KMS-11 (cell line): ENCODE measurements around the gene ITIH1.

ENCODE experiments used
- H2AFZ ChIP-seq: fragments of 200-600 bp; sonication (generic); 2 replicates; pipeline ENCODE4 v1.6.1; 2016; ENCODE audit warnings: antibody characterized with exemption, mixed run types, low read depth
- H3K27ac ChIP-seq: fragments of 200-600 bp; sonication (generic); 2 replicates; pipeline ENCODE4 v1.6.1; 2016; ENCODE audit warnings: mild to moderate bottlenecking, mixed run types
- H3K27me3 ChIP-seq: fragments of 200-600 bp; sonication (generic); 2 replicates; pipeline ENCODE4 v1.6.1; 2017; ENCODE audit warnings: mild to moderate bottlenecking, low read depth, mixed run types, moderate library complexity; ENCODE audit not compliant: insufficient read depth
- H3K36me3 ChIP-seq: fragments of 200-600 bp; sonication (generic); 2 replicates; pipeline ENCODE4 v1.6.1; 2017; ENCODE audit warnings: mild to moderate bottlenecking, mixed run types; ENCODE audit not compliant: insufficient read depth
- H3K4me1 ChIP-seq: fragments of 200-600 bp; sonication (generic); 2 replicates; pipeline ENCODE4 v1.6.1; 2016; ENCODE audit warnings: mild to moderate bottlenecking, low read depth, mixed run types; ENCODE audit not compliant: poor library complexity, severe bottlenecking
- H3K4me2 ChIP-seq: fragments of 200-600 bp; sonication (generic); 2 replicates; pipeline ENCODE4 v1.7.0; 2016; ENCODE audit warnings: mild to moderate bottlenecking, mixed run types
- H3K4me3 ChIP-seq: fragments of 200-600 bp; sonication (generic); IDR thresholded peaks from 2 replicates; pipeline ENCODE4 v1.6.1; 2017; ENCODE audit warnings: low read depth, low read length, mixed read lengths; ENCODE audit not compliant: insufficient read depth
- H3K79me2 ChIP-seq: fragments of 200-600 bp; sonication (generic); 2 replicates; pipeline ENCODE4 v1.6.1; 2016; ENCODE audit warnings: low read depth, mixed run types; ENCODE audit not compliant: insufficient read depth
- H3K9ac ChIP-seq: fragments of 200-600 bp; sonication (generic); 2 replicates; pipeline ENCODE4 v1.6.1; 2016; ENCODE audit warnings: mild to moderate bottlenecking, mixed run types
- H4K20me1 ChIP-seq: fragments of 200-600 bp; sonication (generic); 2 replicates; pipeline ENCODE4 v1.6.1; 2016; ENCODE audit warnings: mild to moderate bottlenecking, mixed run types; ENCODE audit not compliant: insufficient read depth
- TF ChIP-seq, protein P1 (sequence below): fragments of 200-600 bp; sonication (generic); conservative IDR thresholded peaks from 2 replicates; pipeline ENCODE4 v1.6.1; 2017; ENCODE audit warnings: low read depth, mild to moderate bottlenecking, antibody characterized with exemption, low read length, moderate library complexity, mixed read lengths

The ITIH1 gene

DNA sequence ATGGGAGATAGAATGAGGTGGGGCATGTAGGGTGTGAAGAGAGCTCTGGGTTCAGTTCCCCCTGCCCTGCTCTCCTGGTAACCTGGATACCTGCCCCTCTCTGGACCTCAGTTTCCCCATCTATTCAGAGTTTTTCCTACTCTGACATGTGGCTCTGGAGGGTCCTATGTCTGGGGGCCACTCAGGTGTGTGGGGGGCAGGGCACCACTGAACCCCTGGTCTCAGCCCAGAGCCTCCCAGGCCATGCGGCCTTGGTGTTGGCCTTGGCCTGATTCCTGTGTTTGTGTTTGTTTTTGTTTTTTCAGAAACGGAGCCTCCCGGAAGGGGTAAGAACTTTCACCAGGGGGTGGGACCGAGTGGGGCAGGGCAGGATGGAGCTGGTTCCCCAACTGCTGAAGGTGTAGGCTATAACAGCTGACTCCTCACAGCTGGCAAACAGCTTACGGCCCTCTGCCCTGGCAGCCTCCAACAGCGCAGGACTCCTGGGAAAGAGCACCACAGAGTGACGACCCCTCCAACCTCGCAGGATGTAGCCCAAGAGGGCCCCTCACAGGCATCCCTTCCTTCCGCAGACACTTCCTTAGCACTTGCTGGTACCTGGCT is 18.0 kb downstream of the ITIH1 start:
- H3K4me3 ChIP-seq: no peak overlapping the region
- H3K4me2 ChIP-seq: no peak overlapping the region
- H2AFZ ChIP-seq: no peak overlapping the region
- no peaks in the 10 kb centered on the region for H3K27me3 ChIP-seq
- no peak overlapping the region for H3K27ac ChIP-seq
- no peaks in the 10 kb centered on the region for H4K20me1 ChIP-seq
- no peaks in the 10 kb centered on the region for H3K79me2 ChIP-seq
- no peaks in the 10 kb centered on the region for H3K4me1 ChIP-seq
- TF ChIP-seq, protein P1, sequence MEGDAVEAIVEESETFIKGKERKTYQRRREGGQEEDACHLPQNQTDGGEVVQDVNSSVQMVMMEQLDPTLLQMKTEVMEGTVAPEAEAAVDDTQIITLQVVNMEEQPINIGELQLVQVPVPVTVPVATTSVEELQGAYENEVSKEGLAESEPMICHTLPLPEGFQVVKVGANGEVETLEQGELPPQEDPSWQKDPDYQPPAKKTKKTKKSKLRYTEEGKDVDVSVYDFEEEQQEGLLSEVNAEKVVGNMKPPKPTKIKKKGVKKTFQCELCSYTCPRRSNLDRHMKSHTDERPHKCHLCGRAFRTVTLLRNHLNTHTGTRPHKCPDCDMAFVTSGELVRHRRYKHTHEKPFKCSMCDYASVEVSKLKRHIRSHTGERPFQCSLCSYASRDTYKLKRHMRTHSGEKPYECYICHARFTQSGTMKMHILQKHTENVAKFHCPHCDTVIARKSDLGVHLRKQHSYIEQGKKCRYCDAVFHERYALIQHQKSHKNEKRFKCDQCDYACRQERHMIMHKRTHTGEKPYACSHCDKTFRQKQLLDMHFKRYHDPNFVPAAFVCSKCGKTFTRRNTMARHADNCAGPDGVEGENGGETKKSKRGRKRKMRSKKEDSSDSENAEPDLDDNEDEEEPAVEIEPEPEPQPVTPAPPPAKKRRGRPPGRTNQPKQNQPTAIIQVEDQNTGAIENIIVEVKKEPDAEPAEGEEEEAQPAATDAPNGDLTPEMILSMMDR: no peak
- H3K9ac ChIP-seq: no peak overlapping the region
- no peaks in the 10 kb centered on the region for H3K36me3 ChIP-seq

DNA sequence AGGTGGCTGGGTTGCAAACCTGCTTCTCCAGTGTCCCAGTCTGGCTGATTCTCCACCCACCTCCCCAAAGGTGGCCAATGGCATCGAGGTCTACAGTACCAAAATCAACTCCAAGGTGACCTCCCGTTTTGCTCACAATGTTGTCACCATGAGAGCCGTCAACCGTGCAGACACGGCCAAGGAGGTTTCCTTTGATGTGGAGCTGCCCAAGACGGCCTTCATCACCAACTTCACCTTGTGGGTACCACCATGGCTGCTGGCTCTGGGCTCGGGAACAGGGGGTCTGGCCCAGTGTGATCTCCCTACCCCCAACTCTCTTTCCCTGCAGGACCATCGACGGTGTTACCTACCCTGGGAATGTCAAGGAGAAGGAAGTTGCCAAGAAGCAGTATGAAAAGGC is 19.0 kb downstream of the ITIH1 start:
- Histone ChIP-seq H3K4me3 (no peak overlapping the region), H3K36me3 (no peaks in the 10 kb centered on the region), H3K27me3 (no peaks in the 10 kb centered on the region), H2AFZ (no peak overlapping the region), H3K4me2 (no peak overlapping the region), H3K27ac (no peak overlapping the region), H3K9ac (no peak overlapping the region), H4K20me1 (no peaks in the 10 kb centered on the region), H3K4me1 (no peaks in the 10 kb centered on the region), H3K79me2 (no peaks in the 10 kb centered on the region)
- TF ChIP-seq, protein P1: no peak

DNA sequence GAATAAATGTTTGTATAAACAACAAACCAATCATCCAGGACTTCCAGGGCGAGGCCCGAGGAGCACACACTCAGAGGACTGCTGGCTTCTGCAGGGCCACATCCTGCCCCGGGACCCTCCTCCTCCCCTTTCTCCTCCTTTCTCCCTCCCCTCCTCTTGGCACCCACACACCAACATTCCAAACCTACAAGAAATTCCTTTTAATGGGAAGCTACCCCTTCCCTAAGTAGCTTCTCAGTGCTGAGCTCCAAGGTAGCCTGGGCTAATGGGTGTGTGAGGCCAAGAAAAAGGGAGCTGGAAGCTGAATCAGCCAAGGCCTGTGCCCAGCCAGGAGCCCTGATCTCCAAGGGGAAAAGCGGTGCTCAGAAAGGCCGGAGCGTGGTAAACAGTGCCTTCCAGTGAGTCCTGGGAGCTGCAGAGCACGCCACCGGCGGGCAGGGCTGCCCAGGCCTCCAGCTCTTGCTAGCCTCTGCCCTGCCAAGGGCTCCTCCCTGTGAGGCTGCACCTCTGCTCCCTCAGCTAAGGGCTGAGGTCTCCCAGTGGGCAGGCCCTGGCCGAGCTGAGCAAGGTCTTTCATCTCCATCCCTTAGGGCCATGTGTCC is 21.1 kb downstream of the ITIH1 start:
- H3K27ac ChIP-seq: no peak overlapping the region
- no peaks in the 10 kb centered on the region for H4K20me1 ChIP-seq
- no peaks in the 10 kb centered on the region for H3K36me3 ChIP-seq
- TF ChIP-seq, protein P1: no peak
- H3K4me3 ChIP-seq: no peak overlapping the region
- H3K4me2 ChIP-seq: no peak overlapping the region
- H3K4me1 ChIP-seq: no peaks in the 10 kb centered on the region
- no peak overlapping the region for H2AFZ ChIP-seq
- H3K27me3 ChIP-seq: no peaks in the 10 kb centered on the region
- H3K9ac ChIP-seq: no peak overlapping the region
- H3K79me2 ChIP-seq: no peaks in the 10 kb centered on the region

GRCh38 chr3:52798978-52799476 is 21.6 kb downstream of the ITIH1 start:
- TF ChIP-seq, protein P1: peak; percentile 52; the same call in 1 of the 2 replicates
- Histone ChIP-seq H3K27me3 (no peaks in the 10 kb centered on the region), H3K27ac (no peak overlapping the region), H4K20me1 (no peaks in the 10 kb centered on the region), H3K36me3 (no peaks in the 10 kb centered on the region), H2AFZ (no peak overlapping the region), H3K79me2 (no peaks in the 10 kb centered on the region), H3K4me3 (no peak overlapping the region), H3K9ac (no peak overlapping the region), H3K4me2 (no peak overlapping the region), H3K4me1 (no peaks in the 10 kb centered on the region)
